GM21515 (cell line): ENCODE results near the gene MFSD6L.

Source experiments
- ATAC-seq: cut with Tn5 transposase; IDR thresholded peaks from one replicate; pipeline ENCODE4 v1.9.1; 2021; ENCODE audit not compliant: unreplicated experiment

Gene MFSD6L, protein sequence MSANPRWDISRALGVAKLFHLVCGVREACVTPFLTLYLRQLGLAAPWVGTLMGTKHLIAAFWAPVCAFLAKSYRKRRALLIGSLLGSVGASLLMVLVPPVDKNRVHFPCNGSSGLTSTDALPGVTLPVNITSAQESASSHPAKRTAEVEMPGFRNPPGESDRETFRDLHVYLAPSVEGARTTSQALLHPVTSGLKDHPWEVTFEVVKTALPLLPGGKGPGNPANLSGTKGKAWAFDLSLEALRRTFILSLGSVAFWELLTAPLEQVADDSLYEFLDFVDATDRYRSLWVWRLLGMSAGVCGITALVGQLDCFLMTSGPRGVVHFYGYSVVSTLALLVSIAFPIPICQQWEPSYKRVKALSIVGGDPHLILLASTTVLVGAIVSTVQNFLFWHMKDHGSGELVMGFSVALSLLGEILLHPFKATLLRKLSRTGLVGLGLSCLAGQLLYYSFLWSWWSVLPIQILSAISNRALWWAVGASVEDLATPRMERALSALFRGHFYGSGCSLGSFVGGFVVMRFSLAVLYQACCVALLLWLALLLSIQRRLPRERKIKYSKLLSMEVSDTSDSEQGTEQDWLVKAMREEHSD

DNA sequence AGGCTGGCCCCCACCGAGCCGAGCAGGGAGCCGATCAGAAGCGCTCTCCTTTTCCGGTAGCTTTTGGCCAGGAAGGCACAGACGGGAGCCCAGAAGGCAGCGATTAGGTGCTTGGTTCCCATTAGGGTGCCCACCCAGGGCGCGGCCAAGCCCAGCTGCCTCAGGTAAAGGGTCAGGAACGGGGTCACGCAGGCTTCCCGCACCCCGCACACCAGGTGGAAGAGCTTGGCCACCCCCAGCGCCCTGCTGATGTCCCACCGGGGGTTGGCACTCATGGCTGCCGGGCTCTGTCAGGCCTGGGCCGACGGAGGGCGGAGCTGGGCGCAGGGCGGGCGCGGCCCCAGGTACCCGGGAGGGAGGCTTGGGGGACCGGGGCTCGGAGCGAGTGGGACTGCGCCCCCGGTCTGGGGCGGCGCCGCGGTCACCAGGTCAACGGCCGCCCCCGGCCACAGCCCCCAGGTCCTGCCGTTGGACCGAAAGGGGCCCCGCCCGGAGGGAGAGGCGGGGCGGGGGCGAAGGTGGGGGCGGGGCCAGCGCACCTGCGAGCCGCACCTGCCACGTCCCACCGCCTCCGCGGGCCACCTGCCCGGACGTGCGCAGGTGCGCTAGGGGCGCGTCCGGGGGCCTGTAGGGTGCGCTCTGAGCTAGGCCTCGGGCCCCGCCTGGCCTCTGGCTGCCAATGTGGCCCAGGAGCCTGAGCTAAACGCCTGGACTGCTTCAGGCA lies at the start of gene MFSD6L:
Gene MFSD6L, minus strand, starts transcription at position 520 of the 724 bp plus-strand sequence. Its CDS starts 245 bp downstream, at position 275.
- ATAC-seq = no peak

DNA sequence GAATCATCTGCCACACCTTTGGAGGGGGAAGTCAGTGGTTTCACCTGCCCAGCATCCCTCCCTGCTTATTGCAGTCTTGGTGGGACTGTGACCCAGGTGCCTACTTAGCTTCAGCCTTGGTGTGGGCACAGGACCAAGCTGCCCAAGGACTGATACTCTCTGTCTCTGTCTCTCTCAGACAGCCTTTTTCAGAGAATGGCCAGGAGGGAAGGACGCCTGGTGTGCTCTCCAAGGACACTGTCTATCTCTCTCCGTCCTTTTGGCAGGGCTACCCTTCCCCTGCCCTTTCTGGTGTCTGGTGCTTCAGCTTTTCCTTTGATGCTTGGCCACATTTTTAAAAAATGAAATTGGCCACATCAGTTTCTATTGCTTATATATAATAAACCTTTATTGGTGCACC lies 48.7 kb upstream of the MFSD6L start:
- no peak for ATAC-seq

DNA sequence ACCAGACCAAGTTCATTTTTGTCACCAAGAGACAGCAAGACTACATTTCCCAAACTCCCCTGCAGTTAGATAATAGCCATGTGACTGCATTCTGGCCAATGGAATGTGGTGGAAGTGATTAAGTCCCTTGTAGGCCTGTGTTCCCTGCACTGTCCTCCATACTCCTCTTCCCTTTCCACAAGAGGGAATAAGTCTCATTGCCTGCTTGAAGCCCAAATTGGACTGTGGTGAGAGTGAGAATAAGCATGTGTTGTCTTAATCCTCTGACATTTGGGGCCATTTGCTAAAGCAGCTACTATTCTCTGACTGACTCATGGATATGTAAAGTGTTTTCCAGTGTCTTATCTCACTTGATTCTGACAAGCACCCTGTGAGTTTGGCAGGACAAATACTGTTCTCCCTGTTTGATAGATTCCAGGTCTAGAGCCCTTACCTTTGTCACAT lies 47.6 kb upstream of the MFSD6L start:
- ATAC-seq = no peak

- no peak for ATAC-seq
Measured at GRCh38 chr17:8844229-8845218, 45.4 kb upstream of the MFSD6L start.

GRCh38 chr17:8843344-8843743 lies 44.2 kb upstream of the MFSD6L start:
- no peak for ATAC-seq

DNA sequence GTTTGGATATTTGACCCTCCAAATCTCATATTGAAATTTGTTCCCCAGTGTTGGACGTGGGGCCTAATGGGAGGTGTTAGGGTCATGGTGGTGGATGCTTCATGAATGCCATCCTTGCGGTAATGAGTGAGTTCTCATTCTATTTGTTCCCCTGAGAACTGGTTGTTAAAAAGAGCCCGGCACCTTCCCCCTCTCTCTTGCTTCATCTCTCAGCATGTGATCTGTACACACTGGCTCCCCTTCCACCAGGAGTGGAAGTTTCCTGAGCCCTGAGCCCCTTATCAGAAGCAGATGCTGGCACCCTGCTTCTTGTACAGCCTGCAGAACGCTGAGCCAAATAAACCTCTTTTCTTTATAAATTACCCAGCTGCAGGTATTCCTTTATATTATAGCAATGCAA lies 42.7 kb upstream of the MFSD6L start:
- no peak for ATAC-seq

- ATAC-seq = no peak
Measured at GRCh38 chr17:8839410-8839935, 40.3 kb upstream of the MFSD6L start.

DNA sequence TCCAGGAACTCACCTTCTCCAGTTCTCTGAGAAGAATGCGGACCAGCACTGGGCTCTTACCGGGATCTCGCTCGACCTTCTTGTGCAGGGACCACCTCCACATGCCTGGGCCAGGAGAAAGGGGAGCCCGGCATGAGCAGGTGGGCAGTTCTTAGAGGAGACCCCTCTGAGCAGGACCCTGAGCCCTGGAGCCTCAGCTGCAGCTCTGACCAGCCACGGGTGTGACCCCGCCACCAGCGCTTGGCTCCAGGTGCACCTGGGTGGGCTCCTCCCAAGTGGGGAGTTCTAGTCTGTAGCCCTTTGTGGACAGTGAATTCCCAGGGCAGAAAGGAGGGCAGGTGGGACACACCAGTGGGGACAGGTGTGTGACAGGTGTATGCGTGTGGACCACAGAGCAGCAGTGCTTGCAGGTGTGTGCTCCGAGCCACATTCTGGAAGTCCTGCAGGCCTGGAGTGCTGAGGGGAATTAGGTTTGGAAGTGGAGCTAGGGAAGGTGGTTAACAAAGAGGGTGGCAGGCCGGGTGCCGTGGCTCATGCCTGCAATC lies 39.5 kb upstream of the MFSD6L start:
- no peak for ATAC-seq

DNA sequence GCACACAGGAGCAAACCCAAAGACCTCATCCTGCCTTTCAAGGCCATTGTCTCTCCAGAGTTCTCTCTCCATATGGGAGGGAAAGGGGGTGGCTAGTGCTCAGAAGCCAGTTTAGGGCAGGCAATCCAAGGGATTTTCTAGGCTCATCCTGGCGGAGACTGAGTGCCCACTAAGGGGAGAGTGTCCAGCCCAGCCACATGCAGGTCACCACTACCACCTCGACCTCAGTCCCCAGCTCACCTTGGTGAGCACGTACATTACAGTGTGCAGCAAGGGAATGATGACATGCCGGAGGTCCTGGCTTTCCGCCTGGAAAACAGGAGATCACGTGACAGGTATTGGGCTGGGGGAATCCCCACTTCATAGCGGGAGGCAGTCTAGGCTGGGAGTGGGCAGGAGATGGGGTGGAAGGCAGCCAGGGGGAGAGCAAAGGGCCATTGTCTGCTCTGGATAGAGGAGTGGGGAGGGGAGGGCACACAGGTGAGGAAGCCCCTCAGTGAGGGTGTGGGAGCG lies 38.5 kb upstream of the MFSD6L start:
- ATAC-seq = no peak

- no peak for ATAC-seq
Measured at GRCh38 chr17:8836821-8837562, 37.8 kb upstream of the MFSD6L start.

- ATAC-seq = no peak
Measured at GRCh38 chr17:8835631-8836364, 36.6 kb upstream of the MFSD6L start.

- ATAC-seq = no peak
Measured at GRCh38 chr17:8835106-8835505, 35.9 kb upstream of the MFSD6L start.

DNA sequence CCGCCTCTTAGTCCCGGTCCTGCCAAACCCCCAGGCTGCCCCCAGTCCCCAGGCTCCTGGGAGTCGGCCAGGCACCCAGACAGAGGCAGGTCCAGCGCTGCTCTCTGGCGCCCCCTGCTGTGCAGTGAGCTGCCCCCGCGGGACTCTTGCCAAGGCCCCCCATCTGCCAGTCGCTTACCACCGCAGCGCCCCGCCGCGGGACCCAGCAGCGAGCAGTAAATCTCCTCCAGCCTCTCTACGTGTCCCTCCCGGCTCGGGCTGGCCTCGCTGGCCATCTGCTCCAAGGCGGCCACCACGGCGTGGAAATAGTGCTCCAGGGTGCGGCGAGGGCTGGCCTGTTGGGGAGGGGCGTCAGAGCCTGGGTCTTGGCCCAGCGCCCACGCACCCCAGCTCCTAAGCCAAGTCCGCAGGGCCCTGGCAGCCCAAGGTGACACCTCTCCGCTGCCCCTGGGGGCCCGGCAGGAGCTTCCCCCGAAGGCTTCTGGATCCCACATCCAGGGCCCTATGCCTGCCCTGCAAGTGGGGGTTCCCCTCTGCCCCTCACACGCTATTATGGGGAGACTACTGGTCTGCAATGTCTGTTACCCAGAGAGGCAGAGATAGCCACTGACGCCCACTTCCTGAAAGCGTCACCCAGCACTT lies 33.7 kb upstream of the MFSD6L start:
- no peak for ATAC-seq

DNA sequence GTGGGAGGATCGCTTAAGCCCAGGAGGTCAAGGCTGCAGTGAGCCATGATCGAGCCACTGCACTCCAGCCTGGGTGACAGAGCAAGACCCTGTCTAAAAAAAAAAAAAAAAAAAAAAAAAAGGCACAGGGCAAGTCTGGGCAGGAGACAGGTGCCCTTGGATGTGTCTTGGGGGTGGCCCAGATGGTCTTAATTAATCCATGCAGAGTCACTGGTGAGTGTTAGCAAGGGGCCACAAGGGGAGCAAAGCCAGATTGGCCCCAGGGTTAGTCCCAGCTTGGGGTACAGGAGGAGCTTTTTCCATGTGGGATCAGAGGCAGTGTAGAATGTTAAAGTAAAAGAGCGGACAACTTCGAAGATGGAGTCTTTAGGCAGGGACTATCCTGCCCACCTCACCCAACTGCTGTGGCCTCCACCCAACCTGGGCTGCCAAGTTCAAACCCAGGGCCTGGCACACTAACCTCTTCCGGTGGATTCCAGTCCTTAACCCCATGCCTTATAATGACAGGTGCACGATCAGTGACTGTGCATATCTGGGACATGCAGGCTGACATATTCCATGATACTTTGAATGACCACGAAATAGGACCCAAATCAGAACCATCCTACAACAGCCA lies 32.2 kb upstream of the MFSD6L start:
- no peak for ATAC-seq

DNA sequence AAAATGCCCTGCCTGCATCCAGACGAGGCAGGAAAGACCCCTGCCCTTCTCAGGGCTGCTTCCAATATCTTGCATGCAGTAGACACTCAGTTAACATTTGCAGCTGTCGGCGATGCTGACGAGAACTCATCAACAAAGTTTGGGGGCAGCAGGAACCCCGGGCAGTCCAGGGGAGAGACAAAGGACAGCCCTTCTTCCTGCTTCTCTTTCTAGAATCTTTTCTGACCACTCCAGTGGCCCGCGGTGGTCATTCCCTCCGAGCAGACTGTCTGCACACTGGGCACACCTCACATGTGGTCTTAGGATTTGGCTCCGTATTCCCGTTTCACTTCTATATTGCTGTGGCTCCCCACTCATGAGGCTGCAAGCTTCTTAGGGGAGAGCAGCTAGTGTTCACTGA lies 31.0 kb upstream of the MFSD6L start:
- ATAC-seq = no peak

- no peak for ATAC-seq
Measured at GRCh38 chr17:8829036-8829941, 30.1 kb upstream of the MFSD6L start.

- ATAC-seq = no peak
Measured at GRCh38 chr17:8828517-8828875, 29.3 kb upstream of the MFSD6L start.
